Upper lobe of left lung (tissue), 6 donors: ENCODE results near the gene ADCY9. TPM values are rescaled to one million over a fixed set of nuclear protein-coding genes. Genes with fewer than 3 reads are reported as not detected.

ENCODE experiments used
- ATAC-seq, 2 donors: fragments of 200-7000 bp; cut with Tn5 transposase; one replicate each; pipeline ENCODE4 v1.9.1; 2022; ENCODE audit warnings: mild to moderate bottlenecking in 2 of 2, moderate library complexity in 2 of 2; ENCODE audit not compliant: low FRiP score in 2 of 2
- DNase-seq, 2 donors: peaks; one replicate each; pipeline ENCODE4 v3.0.0-alpha.2; 2019 to 2020
- H3K27ac ChIP-seq, 4 donors: fragments of 200-600 bp; sonication (generic); one replicate each; pipeline ENCODE4 v1.5.1; 2016 to 2019
- H3K27me3 ChIP-seq, 4 donors: fragments of 200-600 bp; sonication (generic); one replicate each; pipeline ENCODE4 v1.5.1; 2017 to 2019
- H3K36me3 ChIP-seq, 4 donors: fragments of 200-600 bp; sonication (generic); one replicate each; pipeline ENCODE4 v1.5.1; 2016 to 2019
- H3K4me1 ChIP-seq, 4 donors: fragments of 200-600 bp; sonication (generic); one replicate each; pipeline ENCODE4 v1.5.1; 2018 to 2019
- H3K4me3 ChIP-seq, 4 donors: fragments of 200-600 bp; sonication (generic); one replicate each; pipeline ENCODE4 v1.5.1; 2017 to 2019; ENCODE audit warnings: mild to moderate bottlenecking in 2 of 4, moderate library complexity in 1 of 4
- H3K9me3 ChIP-seq, 4 donors: fragments of 200-600 bp; sonication (generic); one replicate each; pipeline ENCODE4 v1.5.1; 2018 to 2019
- EP300 ChIP-seq, 4 donors: sonication (generic); formaldehyde crosslinking; IDR thresholded peaks; one replicate each; pipeline ENCODE4 v1.5.1; 2017; ENCODE audit warnings: antibody characterized with exemption in 4 of 4, control low read depth in 2 of 4
- POLR2A ChIP-seq, 4 donors: fragments of 450-650 bp; IDR thresholded peaks; one replicate each; pipeline ENCODE4 v1.5.1; 2016 to 2017; ENCODE audit warnings: antibody characterized with exemption in 4 of 4, mild to moderate bottlenecking in 2 of 4
- POLR2AphosphoS5 ChIP-seq, 2 donors: sonication (generic); formaldehyde crosslinking; IDR thresholded peaks; one replicate each; pipeline ENCODE4 v1.5.1; 2017; ENCODE audit warnings: antibody characterized with exemption in 2 of 2
- WGBS, 2 donors: methylation state at CpG; one replicate each; pipeline ENCODE4 v1.1.5; 2017 to 2018; 5-methylcytosine and 5-hydroxymethylcytosine counted together
- total RNA-seq, 6 donors: library from RNA; depleted of rRNA in 4 of 6; stranded (reverse); fragments of >200 nt in 4 of 6; gene quantifications; one replicate each; pipeline versions ENCODE4 v1.1.0 to v1.2.1, GENCODE V29; 2016 to 2021
- TF ChIP-seq, protein P1 (sequence below), 6 experiments: fragments of 450-650 bp in 4 of 6; fragments of 200-600 bp in 2 of 6; sonication (generic) in 2 of 6; IDR thresholded peaks; one replicate each; pipeline ENCODE4 v1.5.1; 2016 to 2019; ENCODE audit warnings: antibody characterized with exemption in 6 of 6
- donor health status: DM: no; HTN: no; CAD: no; lungs with moderate emphysema.
- donor health status: DM: no; HTN: yes; CAD: no; lungs with severe emphysema.

The ADCY9 gene
- total RNA-seq, 6 donors from 2014 or later, result 46.0 to 80.7 (median 68.4) TPM

DNA sequence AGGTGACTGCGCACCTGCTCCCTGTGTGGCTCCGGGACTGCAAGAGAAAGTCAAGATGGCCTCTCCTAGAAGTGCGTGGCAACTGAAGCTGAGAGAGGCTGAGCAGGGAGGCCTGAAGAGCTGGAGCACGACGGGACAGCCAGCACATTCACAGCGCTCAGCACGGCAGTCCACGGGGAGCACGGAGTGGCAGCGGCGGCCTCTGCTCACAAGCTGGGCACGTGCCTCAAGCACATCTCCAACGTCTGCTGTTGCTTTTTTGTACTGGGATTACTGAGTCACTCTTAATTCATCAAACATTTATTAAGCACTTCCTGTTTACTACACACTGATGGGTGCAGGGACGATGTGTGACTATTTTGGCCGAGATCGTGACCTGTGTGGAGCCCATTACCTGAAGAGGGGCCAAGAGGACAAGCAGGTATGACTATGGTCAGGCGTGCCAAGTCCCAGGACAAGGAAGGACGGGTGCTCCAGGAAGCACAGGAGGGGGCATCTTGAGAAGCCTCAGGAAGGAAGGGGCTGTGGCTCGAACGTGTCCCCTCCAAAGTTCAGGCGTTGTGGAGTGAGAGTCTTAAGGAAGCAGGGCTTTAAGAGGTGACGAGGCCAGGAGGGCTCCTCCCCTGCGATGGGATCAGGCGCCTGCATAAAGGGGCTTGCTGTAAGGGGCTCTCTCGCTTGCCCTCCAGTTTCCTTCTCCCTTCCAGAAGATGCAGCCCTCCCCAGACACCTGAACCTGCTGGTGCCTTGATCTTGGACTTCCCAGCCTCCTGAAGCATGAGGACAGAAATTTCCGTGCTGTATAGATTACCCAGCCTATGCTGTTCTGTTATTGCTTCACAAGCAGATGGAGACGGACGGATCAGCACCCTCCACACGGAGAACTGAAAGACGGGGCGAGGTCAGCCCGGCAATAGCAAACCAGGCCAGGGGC, 105.8 kb downstream of the ADCY9 start:
- H3K4me3 ChIP-seq, result peak overlapping the region in 2 of 4 donors; percentile 2 to 22
- H3K4me1 ChIP-seq, result peaks cover 20 to 49% (median 32%) of the 10 kb centered on the region in 4 donors
- H3K9me3 ChIP-seq, result no peaks in the 10 kb centered on the region
- H3K27ac ChIP-seq, result peak overlapping the region; percentile 45 to 85 (median 66)
- WGBS, 2 donors, result 63 to 71% methylated on average over 19 to 30 of the region's 32 CpGs
- no peaks in the 10 kb centered on the region for H3K27me3 ChIP-seq
- DNase-seq (peak in 1 of 2 donors; percentile 71), ATAC-seq (no peak)
- no peak for TF ChIP-seq POLR2A (IDR thresholded peaks at IDR 0.05)
- TF ChIP-seq, protein P1, sequence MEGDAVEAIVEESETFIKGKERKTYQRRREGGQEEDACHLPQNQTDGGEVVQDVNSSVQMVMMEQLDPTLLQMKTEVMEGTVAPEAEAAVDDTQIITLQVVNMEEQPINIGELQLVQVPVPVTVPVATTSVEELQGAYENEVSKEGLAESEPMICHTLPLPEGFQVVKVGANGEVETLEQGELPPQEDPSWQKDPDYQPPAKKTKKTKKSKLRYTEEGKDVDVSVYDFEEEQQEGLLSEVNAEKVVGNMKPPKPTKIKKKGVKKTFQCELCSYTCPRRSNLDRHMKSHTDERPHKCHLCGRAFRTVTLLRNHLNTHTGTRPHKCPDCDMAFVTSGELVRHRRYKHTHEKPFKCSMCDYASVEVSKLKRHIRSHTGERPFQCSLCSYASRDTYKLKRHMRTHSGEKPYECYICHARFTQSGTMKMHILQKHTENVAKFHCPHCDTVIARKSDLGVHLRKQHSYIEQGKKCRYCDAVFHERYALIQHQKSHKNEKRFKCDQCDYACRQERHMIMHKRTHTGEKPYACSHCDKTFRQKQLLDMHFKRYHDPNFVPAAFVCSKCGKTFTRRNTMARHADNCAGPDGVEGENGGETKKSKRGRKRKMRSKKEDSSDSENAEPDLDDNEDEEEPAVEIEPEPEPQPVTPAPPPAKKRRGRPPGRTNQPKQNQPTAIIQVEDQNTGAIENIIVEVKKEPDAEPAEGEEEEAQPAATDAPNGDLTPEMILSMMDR (IDR thresholded peaks at IDR 0.05), result no peak
- TF ChIP-seq POLR2AphosphoS5 (IDR thresholded peaks at IDR 0.05), result peak in 1 of 2 donors; percentile 39
- peak in 1 of 4 donors; percentile 17 for TF ChIP-seq EP300 (IDR thresholded peaks at IDR 0.05)
- peaks cover 0 to 4% (median 2%) of the 10 kb centered on the region in 4 donors for H3K36me3 ChIP-seq

DNA sequence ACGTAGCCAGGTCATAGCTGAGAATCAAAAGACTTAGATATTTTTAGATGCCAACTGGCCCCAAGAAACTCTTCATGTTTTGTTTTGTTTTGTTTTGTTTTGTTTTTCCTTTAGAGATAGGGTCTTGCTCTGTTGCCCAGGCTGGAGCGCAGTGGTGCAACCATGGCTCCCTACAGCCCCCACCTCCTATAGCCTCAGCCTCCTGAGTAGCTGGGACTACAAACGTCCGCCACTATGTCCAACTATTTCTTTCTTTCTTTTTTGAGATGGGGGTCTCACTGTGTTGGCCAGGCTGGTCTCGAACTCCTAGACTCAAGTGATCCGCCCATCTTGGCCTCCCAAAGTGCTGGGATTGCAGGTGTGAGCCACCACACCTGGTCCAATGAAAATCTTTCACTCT, 107.1 kb downstream of the ADCY9 start:
- no peak overlapping the region for H3K4me3 ChIP-seq
- H3K4me1 ChIP-seq, result peaks cover 20 to 49% (median 31%) of the 10 kb centered on the region in 4 donors
- peak overlapping the region in 1 of 4 donors; percentile 79 for H3K27ac ChIP-seq
- no peak for ATAC-seq
- no peak for DNase-seq
- H3K9me3 ChIP-seq, result no peaks in the 10 kb centered on the region
- H3K36me3 ChIP-seq, result peaks cover 0 to 4% (median 2%) of the 10 kb centered on the region in 4 donors
- no peaks in the 10 kb centered on the region for H3K27me3 ChIP-seq
- TF ChIP-seq POLR2AphosphoS5 (IDR thresholded peaks at IDR 0.05) (no peak), POLR2A (IDR thresholded peaks at IDR 0.05) (no peak), EP300 (IDR thresholded peaks at IDR 0.05) (no peak)
- TF ChIP-seq, protein P1 (IDR thresholded peaks at IDR 0.05), result no peak
- WGBS, 2 donors, result 95 to 98% methylated on average over 6 of the region's 6 CpGs

DNA sequence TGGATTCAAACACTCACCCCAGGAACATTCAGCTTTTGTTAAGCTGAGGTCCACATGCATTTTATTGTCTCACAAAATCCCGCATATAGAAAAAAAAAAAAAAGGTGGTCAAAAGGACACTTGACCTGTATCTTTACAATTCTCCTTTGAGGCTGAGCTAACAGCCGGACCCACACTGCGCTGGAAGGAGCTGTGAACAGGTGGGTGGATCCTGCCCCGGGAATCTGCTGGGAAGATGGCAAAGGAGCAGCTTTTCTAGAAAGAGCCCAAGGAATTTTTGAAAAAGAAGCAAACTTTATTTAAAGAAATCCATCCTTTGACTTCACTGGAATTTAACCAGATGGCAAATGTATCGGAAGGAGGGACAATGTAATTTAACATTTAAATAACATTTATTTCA, 108.1 kb downstream of the ADCY9 start:
- 89 to 94% methylated on average over 5 of the region's 5 CpGs for WGBS, 2 donors
- TF ChIP-seq POLR2A (IDR thresholded peaks at IDR 0.05), result no peak
- no peak for TF ChIP-seq EP300 (IDR thresholded peaks at IDR 0.05)
- TF ChIP-seq POLR2AphosphoS5 (IDR thresholded peaks at IDR 0.05), result no peak
- TF ChIP-seq, protein P1 (IDR thresholded peaks at IDR 0.05), result no peak
- peaks cover 14 to 39% (median 25%) of the 10 kb centered on the region in 4 donors for H3K4me1 ChIP-seq
- H3K4me3 ChIP-seq, result no peak overlapping the region
- ATAC-seq, result no peak
- no peaks in the 10 kb centered on the region for H3K9me3 ChIP-seq
- DNase-seq, result no peak
- no peaks in the 10 kb centered on the region for H3K27me3 ChIP-seq
- H3K27ac ChIP-seq, result no peak overlapping the region
- H3K36me3 ChIP-seq, result peaks cover 0 to 4% (median 2%) of the 10 kb centered on the region in 4 donors

DNA sequence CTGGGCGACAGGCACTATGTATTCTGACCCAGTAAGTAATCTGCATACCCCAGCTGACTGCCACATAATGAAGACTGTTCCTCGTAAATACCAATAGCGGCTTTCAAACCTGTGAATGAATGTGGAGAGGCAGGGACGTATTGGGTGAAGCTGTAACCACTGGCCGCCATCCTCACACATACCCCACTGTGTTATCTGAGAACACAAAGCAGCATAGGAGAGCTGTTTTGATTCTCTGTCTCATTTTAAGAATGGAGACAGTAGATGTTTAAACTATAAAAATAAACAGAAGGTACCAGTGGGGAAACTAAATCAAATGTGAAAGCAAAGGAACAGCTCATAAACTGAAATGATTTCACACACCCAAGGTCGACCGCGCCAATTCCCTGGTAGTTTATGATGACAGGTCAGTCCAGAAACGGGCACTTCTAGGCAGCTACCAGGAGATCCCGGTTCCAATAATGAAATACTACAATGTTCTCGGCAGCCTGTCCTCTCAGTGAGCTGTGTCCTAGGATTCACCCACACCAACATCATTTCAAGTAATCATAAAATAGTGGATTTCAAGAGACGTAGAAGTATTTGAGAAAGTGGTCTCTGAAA, 109.7 kb downstream of the ADCY9 start:
- H3K27me3 ChIP-seq, result no peaks in the 10 kb centered on the region
- H3K4me3 ChIP-seq, result no peak overlapping the region
- no peaks in the 10 kb centered on the region for H3K9me3 ChIP-seq
- 87% methylated on average over 11 to 12 of the region's 12 CpGs for WGBS, 2 donors
- TF ChIP-seq POLR2AphosphoS5 (IDR thresholded peaks at IDR 0.05) (no peak), POLR2A (IDR thresholded peaks at IDR 0.05) (no peak), EP300 (IDR thresholded peaks at IDR 0.05) (no peak)
- TF ChIP-seq, protein P1 (IDR thresholded peaks at IDR 0.05), result no peak
- peaks cover 0 to 8% (median 2%) of the 10 kb centered on the region in 4 donors for H3K36me3 ChIP-seq
- DNase-seq (no peak), ATAC-seq (no peak)
- no peak overlapping the region for H3K27ac ChIP-seq
- H3K4me1 ChIP-seq, result peaks cover 8 to 23% (median 14%) of the 10 kb centered on the region in 4 donors
